Measurements from ENCODE around the gene CLEC10A. TPM values are rescaled to one million over a fixed set of nuclear protein-coding genes. Genes with fewer than 3 reads are reported as not detected.

The CLEC10A gene
- total and polyA plus RNA-seq, 8 donors, result 2.0 to 9.6 (median 3.6) TPM

GRCh38 chr17:7034955-7035590 lies 45.0 kb downstream of the CLEC10A start:
- ATAC-seq, result peak; percentile 6
- DNase-seq, result no peak
- Histone ChIP-seq H3K27ac (peak overlapping the region; percentile 85 to 86), H3K9me3 (no peaks in the 10 kb centered on the region), H3K4me1 (peaks cover 5 to 55% of the 10 kb centered on the region in 2 donors), H3K36me3 (no peaks in the 10 kb centered on the region), H3K4me3 (peak overlapping the region; percentile 58 to 75), H3K27me3 (no peaks in the 10 kb centered on the region)
- TF ChIP-seq CTCF (IDR thresholded peaks at IDR 0.05), result no peak
- intact Hi-C loops (cut with DNase I), result no loop called here

GRCh38 chr17:7029659-7030058 lies 50.4 kb downstream of the CLEC10A start:
- Histone ChIP-seq H3K27me3 (no peaks in the 10 kb centered on the region), H3K4me3 (no peak overlapping the region), H3K27ac (peak overlapping the region; percentile 43 to 56), H3K4me1 (peaks cover 0 to 37% of the 10 kb centered on the region in 2 donors), H3K36me3 (no peaks in the 10 kb centered on the region), H3K9me3 (no peaks in the 10 kb centered on the region)
- TF ChIP-seq CTCF (IDR thresholded peaks at IDR 0.05), result no peak
- intact Hi-C loops (cut with DNase I), result no loop called here
- DNase-seq (peak in 2 of 4 donors; percentile 34 to 40), ATAC-seq (peak; percentile 30)

GRCh38 chr17:7029096-7029495 lies 51.0 kb downstream of the CLEC10A start:
- Histone ChIP-seq H3K9me3 (no peaks in the 10 kb centered on the region), H3K4me3 (no peak overlapping the region), H3K4me1 (peaks cover 0 to 32% of the 10 kb centered on the region in 2 donors), H3K36me3 (no peaks in the 10 kb centered on the region), H3K27me3 (no peaks in the 10 kb centered on the region), H3K27ac (peak overlapping the region; percentile 43 to 56)
- intact Hi-C loops (cut with DNase I), result no loop called here
- TF ChIP-seq CTCF (IDR thresholded peaks at IDR 0.05), result no peak
- ATAC-seq (no peak), DNase-seq (no peak)

- Histone ChIP-seq H3K4me1 (peaks cover 4 to 41% of the 10 kb centered on the region in 2 donors), H3K36me3 (no peaks in the 10 kb centered on the region), H3K4me3 (peak overlapping the region in 1 of 2 donors; percentile 1), H3K9me3 (no peaks in the 10 kb centered on the region), H3K27ac (no peak overlapping the region), H3K27me3 (peaks cover 0 to 12% of the 10 kb centered on the region in 2 donors)
- DNase-seq (no peak), ATAC-seq (no peak)
- TF ChIP-seq CTCF (IDR thresholded peaks at IDR 0.05), result no peak
- intact Hi-C loops (cut with DNase I), result no loop called here
Observed at GRCh38 chr17:7027335-7027734, 52.7 kb downstream of the CLEC10A start.

- Histone ChIP-seq H3K9me3 (no peaks in the 10 kb centered on the region), H3K4me3 (no peak overlapping the region), H3K27me3 (peaks cover 0 to 15% of the 10 kb centered on the region in 2 donors), H3K27ac (no peak overlapping the region), H3K36me3 (no peaks in the 10 kb centered on the region), H3K4me1 (peaks cover 6 to 48% of the 10 kb centered on the region in 2 donors)
- intact Hi-C loops (cut with DNase I), result no loop called here
- TF ChIP-seq CTCF (IDR thresholded peaks at IDR 0.05), result no peak
- ATAC-seq (no peak), DNase-seq (no peak)
Observed at GRCh38 chr17:7026471-7027115, 53.5 kb downstream of the CLEC10A start.
